Bronchial epithelial cell (primary cell): ENCODE results near the gene NOP10. TPM values are rescaled to one million over a fixed set of nuclear protein-coding genes. Genes with fewer than 3 reads are reported as not detected.

Experiments used
- DNase-seq: peaks from one replicate; pipeline ENCODE4 v3.0.0-alpha.2; 2010; ENCODE audit warnings: low read depth
- FAIRE-seq: peaks from 2 replicates; lab custom pipeline; 2011; peaks lifted over from hg19 to GRCh38; lab: Jason Lieb, UNC
- H3K27me3 ChIP-seq: 2 replicates; pipeline ENCODE4 v1.5.1; 2011; ENCODE audit warnings: low read length; ENCODE audit not compliant: control insufficient read depth, insufficient read depth
- H3K36me3 ChIP-seq: 2 replicates; pipeline ENCODE4 v1.5.1; 2011; ENCODE audit warnings: low read length; ENCODE audit not compliant: control insufficient read depth, insufficient read depth
- H3K4me3 ChIP-seq: 2 replicates; pipeline ENCODE4 v1.5.1; 2011; ENCODE audit warnings: mild to moderate bottlenecking, low read depth, low read length, control low read depth
- total RNA-seq: library from RNA; depleted of rRNA; stranded (reverse); fragments of >200 nt; gene quantifications from 2 replicates; pipeline ENCODE4 v1.2.1, GENCODE V29; 2014
- TF ChIP-seq, protein P1 (sequence below): IDR thresholded peaks from 2 replicates; pipeline ENCODE4 v1.5.1; 2011; ENCODE audit warnings: mild to moderate bottlenecking, moderate library complexity, low read length, control low read depth, inconsistent platforms; ENCODE audit not compliant: insufficient read depth, severe bottlenecking

Gene NOP10
- total RNA-seq, 1 donor from 2014 or later: 187 TPM

- no peak for DNase-seq
- no peaks in the 10 kb centered on the region for H3K27me3 ChIP-seq
- FAIRE-seq: no peak
- H3K4me3 ChIP-seq: no peak overlapping the region
- TF ChIP-seq, protein P1, sequence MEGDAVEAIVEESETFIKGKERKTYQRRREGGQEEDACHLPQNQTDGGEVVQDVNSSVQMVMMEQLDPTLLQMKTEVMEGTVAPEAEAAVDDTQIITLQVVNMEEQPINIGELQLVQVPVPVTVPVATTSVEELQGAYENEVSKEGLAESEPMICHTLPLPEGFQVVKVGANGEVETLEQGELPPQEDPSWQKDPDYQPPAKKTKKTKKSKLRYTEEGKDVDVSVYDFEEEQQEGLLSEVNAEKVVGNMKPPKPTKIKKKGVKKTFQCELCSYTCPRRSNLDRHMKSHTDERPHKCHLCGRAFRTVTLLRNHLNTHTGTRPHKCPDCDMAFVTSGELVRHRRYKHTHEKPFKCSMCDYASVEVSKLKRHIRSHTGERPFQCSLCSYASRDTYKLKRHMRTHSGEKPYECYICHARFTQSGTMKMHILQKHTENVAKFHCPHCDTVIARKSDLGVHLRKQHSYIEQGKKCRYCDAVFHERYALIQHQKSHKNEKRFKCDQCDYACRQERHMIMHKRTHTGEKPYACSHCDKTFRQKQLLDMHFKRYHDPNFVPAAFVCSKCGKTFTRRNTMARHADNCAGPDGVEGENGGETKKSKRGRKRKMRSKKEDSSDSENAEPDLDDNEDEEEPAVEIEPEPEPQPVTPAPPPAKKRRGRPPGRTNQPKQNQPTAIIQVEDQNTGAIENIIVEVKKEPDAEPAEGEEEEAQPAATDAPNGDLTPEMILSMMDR: no peak
- H3K36me3 ChIP-seq: no peaks in the 10 kb centered on the region
Measured at GRCh38 chr15:34330279-34330678, 12.7 kb downstream of the NOP10 start.

DNA sequence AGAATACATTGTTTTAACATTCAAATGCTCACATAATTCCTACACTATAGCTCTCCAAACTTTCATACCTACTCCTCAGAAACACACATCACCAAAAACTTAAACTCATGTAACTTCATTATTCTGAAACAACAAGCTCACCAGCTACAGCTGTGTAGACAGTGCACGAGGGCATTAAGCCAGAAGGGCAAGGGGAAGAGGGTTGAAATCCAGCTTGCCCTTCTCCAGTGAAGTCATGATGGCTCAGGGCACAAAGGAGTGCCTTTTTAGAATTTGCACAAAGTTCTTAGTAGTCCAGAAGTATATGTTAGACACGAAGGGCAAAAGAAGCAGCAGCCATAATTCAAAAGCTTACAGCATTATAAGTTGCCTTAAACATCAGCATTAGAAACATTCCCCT, 13.9 kb downstream of the NOP10 start:
- no peak for FAIRE-seq

DNA sequence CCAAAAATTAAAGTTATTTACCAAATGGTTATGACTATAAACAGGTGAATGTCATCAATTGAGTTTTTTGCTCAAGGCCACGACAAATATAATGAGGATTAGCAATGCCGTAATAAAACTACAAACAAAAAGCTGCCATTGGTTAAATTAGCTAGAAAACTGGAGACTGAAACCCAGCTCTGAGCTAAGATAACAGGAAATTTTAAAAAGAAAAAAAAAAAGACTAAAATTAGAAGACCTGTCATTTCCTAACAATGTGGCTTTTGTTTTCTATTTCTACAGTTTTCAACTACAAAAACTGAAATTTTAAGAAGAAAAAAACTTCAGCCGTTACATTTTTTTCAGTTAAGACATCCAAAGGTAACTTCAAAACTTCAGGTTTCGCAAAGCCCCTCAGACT, 15.0 kb downstream of the NOP10 start:
- no peak for DNase-seq
- H3K4me3 ChIP-seq: no peak overlapping the region
- H3K36me3 ChIP-seq: no peaks in the 10 kb centered on the region
- no peaks in the 10 kb centered on the region for H3K27me3 ChIP-seq
- no peak for FAIRE-seq
- TF ChIP-seq, protein P1: no peak

More for the DNA sequence above, 13.9 kb downstream of the NOP10 start:
- no peak overlapping the region for H3K4me3 ChIP-seq
- no peak for DNase-seq
- no peaks in the 10 kb centered on the region for H3K27me3 ChIP-seq
- H3K36me3 ChIP-seq: no peaks in the 10 kb centered on the region
- TF ChIP-seq, protein P1: no peak

DNA sequence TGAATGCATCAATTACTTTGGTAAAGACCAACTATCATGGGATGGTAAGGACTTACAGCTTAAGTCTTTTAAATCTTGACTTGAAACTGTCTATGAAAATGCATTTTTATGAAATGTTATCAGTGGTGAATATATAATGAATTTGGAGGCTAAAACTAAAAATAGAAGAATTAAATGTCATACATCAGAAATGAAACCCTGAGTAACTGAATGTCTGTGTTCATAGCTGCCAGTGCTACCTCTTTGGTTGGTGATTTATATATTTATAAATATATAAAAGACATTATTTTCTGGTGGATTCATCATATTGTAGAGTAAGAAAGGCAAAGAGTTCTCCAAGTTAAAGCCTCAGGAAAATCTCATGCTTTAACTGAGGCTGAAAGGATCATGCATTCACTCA, 17.6 kb downstream of the NOP10 start:
- DNase-seq (no peak), FAIRE-seq (no peak)
- no peaks in the 10 kb centered on the region for H3K27me3 ChIP-seq
- H3K36me3 ChIP-seq: no peaks in the 10 kb centered on the region
- TF ChIP-seq, protein P1: no peak
- H3K4me3 ChIP-seq: no peak overlapping the region

DNA sequence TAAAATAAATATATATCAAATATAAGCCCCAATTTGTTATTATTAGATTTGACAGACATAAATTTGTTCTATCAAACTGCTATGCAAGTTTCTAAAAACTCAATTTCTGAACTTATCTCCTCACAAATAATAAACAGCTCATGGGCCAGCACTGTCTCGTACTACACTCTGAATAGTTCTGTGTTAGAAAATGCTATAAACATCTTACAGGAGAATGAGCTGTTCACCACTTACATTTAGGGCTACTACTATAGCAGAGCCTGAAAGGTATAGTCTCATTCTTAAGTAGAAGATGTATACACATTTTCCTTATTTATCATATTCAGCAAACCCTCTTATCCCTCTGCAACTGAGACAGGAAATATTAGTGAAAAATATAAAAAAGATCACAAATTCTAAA, 18.0 kb downstream of the NOP10 start:
- Histone ChIP-seq H3K4me3 (no peak overlapping the region), H3K27me3 (no peaks in the 10 kb centered on the region), H3K36me3 (no peaks in the 10 kb centered on the region)
- FAIRE-seq (no peak), DNase-seq (no peak)
- TF ChIP-seq, protein P1: no peak

GRCh38 chr15:34323217-34323616, 19.7 kb downstream of the NOP10 start:
- FAIRE-seq: no peak

More at GRCh38 chr15:34323217-34323616, 19.7 kb downstream of the NOP10 start:
- TF ChIP-seq, protein P1: no peak
- no peaks in the 10 kb centered on the region for H3K36me3 ChIP-seq
- H3K4me3 ChIP-seq: no peak overlapping the region
- DNase-seq: no peak
- no peaks in the 10 kb centered on the region for H3K27me3 ChIP-seq
